Vagina (tissue), 2 donors: ENCODE data around the gene MCOLN1.

ENCODE experiments used
- POLR2AphosphoS5 ChIP-seq, 2 donors: sonication (generic); formaldehyde crosslinking; IDR thresholded peaks; one replicate each; pipeline ENCODE4 v1.9.0; 2017; ENCODE audit warnings: antibody characterized with exemption in 2 of 2, mild to moderate bottlenecking in 2 of 2, low read depth in 1 of 2; ENCODE audit not compliant: insufficient read depth in 1 of 2
- TF ChIP-seq, protein P1 (sequence below), 3 experiments: fragments of 450-650 bp in 2 of 3; fragments of 200-600 bp in 1 of 3; sonication (generic) in 1 of 3; IDR thresholded peaks; one replicate each; pipeline ENCODE4 v1.5.1; 2017 to 2019; ENCODE audit warnings: antibody characterized with exemption in 3 of 3, mild to moderate bottlenecking in 2 of 3, moderate library complexity in 2 of 3

- TF ChIP-seq, protein P1, sequence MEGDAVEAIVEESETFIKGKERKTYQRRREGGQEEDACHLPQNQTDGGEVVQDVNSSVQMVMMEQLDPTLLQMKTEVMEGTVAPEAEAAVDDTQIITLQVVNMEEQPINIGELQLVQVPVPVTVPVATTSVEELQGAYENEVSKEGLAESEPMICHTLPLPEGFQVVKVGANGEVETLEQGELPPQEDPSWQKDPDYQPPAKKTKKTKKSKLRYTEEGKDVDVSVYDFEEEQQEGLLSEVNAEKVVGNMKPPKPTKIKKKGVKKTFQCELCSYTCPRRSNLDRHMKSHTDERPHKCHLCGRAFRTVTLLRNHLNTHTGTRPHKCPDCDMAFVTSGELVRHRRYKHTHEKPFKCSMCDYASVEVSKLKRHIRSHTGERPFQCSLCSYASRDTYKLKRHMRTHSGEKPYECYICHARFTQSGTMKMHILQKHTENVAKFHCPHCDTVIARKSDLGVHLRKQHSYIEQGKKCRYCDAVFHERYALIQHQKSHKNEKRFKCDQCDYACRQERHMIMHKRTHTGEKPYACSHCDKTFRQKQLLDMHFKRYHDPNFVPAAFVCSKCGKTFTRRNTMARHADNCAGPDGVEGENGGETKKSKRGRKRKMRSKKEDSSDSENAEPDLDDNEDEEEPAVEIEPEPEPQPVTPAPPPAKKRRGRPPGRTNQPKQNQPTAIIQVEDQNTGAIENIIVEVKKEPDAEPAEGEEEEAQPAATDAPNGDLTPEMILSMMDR (IDR thresholded peaks at IDR 0.05), result no peak
- no peak for TF ChIP-seq POLR2AphosphoS5 (IDR thresholded peaks at IDR 0.05; ENCODE audit: insufficient read depth in 1 of 2, low read depth in 1 of 2)
These were observed 2.7 kb downstream of the MCOLN1 start for GRCh38 chr19:7524992-7525739.
